Measurements from ENCODE around the gene ZBTB9.
"Not testable (repeated sequence)": the region's sequence is repeated elsewhere in the genome, so short reads cannot be mapped to it uniquely, and the experiment has no call there.

ZBTB9 gene

GRCh38 chr6:33466075-33466735 lies 11.8 kb downstream of the ZBTB9 start:
- DNase-seq (ENCODE audit: low read depth, low spot score): no peak

GRCh38 chr6:33467091-33467490 lies 12.7 kb downstream of the ZBTB9 start:
- no peak for DNase-seq (ENCODE audit: low read depth, low spot score)

GRCh38 chr6:33469661-33470060 lies 15.3 kb downstream of the ZBTB9 start:
- no peak for DNase-seq (ENCODE audit: low read depth, low spot score)

GRCh38 chr6:33477864-33478263 lies 23.5 kb downstream of the ZBTB9 start:
- no peak for DNase-seq (ENCODE audit: low read depth, low spot score)

- no peak for DNase-seq (ENCODE audit: low read depth, low spot score)
Observed at GRCh38 chr6:33481192-33481591, 26.8 kb downstream of the ZBTB9 start.

- not testable (repeated sequence) for DNase-seq (ENCODE audit: low read depth, low spot score)
Observed at GRCh38 chr6:33482620-33483019, 28.2 kb downstream of the ZBTB9 start.

GRCh38 chr6:33483678-33484077 lies 29.3 kb downstream of the ZBTB9 start:
- no peak for DNase-seq (ENCODE audit: low read depth, low spot score)

- not testable (repeated sequence) for DNase-seq (ENCODE audit: low read depth, low spot score)
Observed at GRCh38 chr6:33484673-33485262, 30.4 kb downstream of the ZBTB9 start.

GRCh38 chr6:33485680-33486079 lies 31.3 kb downstream of the ZBTB9 start:
- DNase-seq (ENCODE audit: low read depth, low spot score): not testable (repeated sequence)

- no peak for DNase-seq (ENCODE audit: low read depth, low spot score)
Observed at GRCh38 chr6:33488339-33488738, 34.0 kb downstream of the ZBTB9 start.

GRCh38 chr6:33490198-33490597 lies 35.8 kb downstream of the ZBTB9 start:
- DNase-seq (ENCODE audit: low read depth, low spot score): no peak

GRCh38 chr6:33490621-33491020 lies 36.2 kb downstream of the ZBTB9 start:
- no peak for DNase-seq (ENCODE audit: low read depth, low spot score)

GRCh38 chr6:33492093-33492492 lies 37.7 kb downstream of the ZBTB9 start:
- DNase-seq (ENCODE audit: low read depth, low spot score): no peak

GRCh38 chr6:33497157-33497556 lies 42.8 kb downstream of the ZBTB9 start:
- no peak for DNase-seq (ENCODE audit: low read depth, low spot score)

- DNase-seq (ENCODE audit: low read depth, low spot score): no peak
Observed at GRCh38 chr6:33502486-33502885, 48.1 kb downstream of the ZBTB9 start.

- no peak for DNase-seq (ENCODE audit: low read depth, low spot score)
Observed at GRCh38 chr6:33504486-33504885, 50.1 kb downstream of the ZBTB9 start.

- no peak for DNase-seq (ENCODE audit: low read depth, low spot score)
Observed at GRCh38 chr6:33505548-33506370, 51.4 kb downstream of the ZBTB9 start.

Data from astrocyte of the hippocampus (primary cell).